HepG2 (cell line): Measurements from ENCODE around the gene RPS6KC1. TPM values are rescaled to one million over a fixed set of nuclear protein-coding genes. Genes with fewer than 3 reads are reported as not detected.
A peak's percentile ranks its signal among the peaks of the same experiment; 100 is the strongest.

ENCODE experiments used
- ARID5B ChIP-seq: IDR thresholded peaks from 2 replicates; pipeline ENCODE4 v1.4.0; 2020; ENCODE audit warnings: mild to moderate bottlenecking, missing genetic modification reagents
- ATF1 ChIP-seq: IDR thresholded peaks from 2 replicates; pipeline ENCODE4 v1.6.1; 2016; ENCODE audit warnings: mild to moderate bottlenecking, control low read depth
- ELF3 ChIP-seq: IDR thresholded peaks from 2 replicates; pipeline ENCODE4 v1.6.1; 2016; ENCODE audit warnings: missing genetic modification reagents, missing compliant biosample characterization
- HDAC2 ChIP-seq: sonication (generic); formaldehyde crosslinking; IDR thresholded peaks from 2 replicates; pipeline ENCODE4 v1.4.0; 2020; ENCODE audit warnings: missing genetic modification reagents
- HDAC6 ChIP-seq: fragments of 200-600 bp; sonication (generic); IDR thresholded peaks from 2 replicates; pipeline ENCODE4 v1.7.0; 2017; ENCODE audit warnings: mild to moderate bottlenecking, antibody characterized with exemption, low read length, low read depth
- JUND ChIP-seq: sonication (generic); formaldehyde crosslinking; IDR thresholded peaks from 2 replicates; pipeline ENCODE4 v1.8.0; 2022; ENCODE audit warnings: mild to moderate bottlenecking, missing genetic modification reagents
- KLF12 ChIP-seq: sonication (generic); formaldehyde crosslinking; IDR thresholded peaks from 2 replicates; pipeline ENCODE4 v1.4.0; 2020; ENCODE audit warnings: missing genetic modification reagents, borderline replicate concordance
- LRRFIP1 ChIP-seq: sonication (generic); formaldehyde crosslinking; conservative IDR thresholded peaks from 2 replicates; pipeline ENCODE4 v1.4.0; 2020; ENCODE audit warnings: missing genetic modification reagents
- MLLT10 ChIP-seq: sonication (generic); formaldehyde crosslinking; IDR thresholded peaks from 2 replicates; pipeline ENCODE4 v1.4.0; 2020; ENCODE audit warnings: missing genetic modification reagents
- PBX3 ChIP-seq: sonication (generic); formaldehyde crosslinking; IDR thresholded peaks from 2 replicates; pipeline ENCODE4 v1.8.1; 2023; ENCODE audit warnings: missing genetic modification reagents, inconsistent platforms, borderline replicate concordance
- PHB2 ChIP-seq: fragments of 450-650 bp; IDR thresholded peaks from 2 replicates; pipeline ENCODE4 v1.6.1; 2018; ENCODE audit not compliant: partially characterized antibody
- PHF8 ChIP-seq: sonication (generic); formaldehyde crosslinking; IDR thresholded peaks from 2 replicates; pipeline ENCODE4 v1.5.0; 2020; ENCODE audit warnings: missing genetic modification reagents
- RFX1 ChIP-seq: fragments of 450-650 bp; IDR thresholded peaks from 2 replicates; pipeline ENCODE4 v1.6.1; 2017
- RNF2 ChIP-seq: fragments of 450-650 bp; conservative IDR thresholded peaks from 2 replicates; pipeline ENCODE4 v1.6.1; 2016; ENCODE audit warnings: low read depth
- TOPORS ChIP-seq: sonication (generic); formaldehyde crosslinking; IDR thresholded peaks from 2 replicates; pipeline ENCODE4 v1.8.0; 2023; ENCODE audit warnings: mild to moderate bottlenecking, missing genetic modification reagents
- WIZ ChIP-seq: sonication (generic); formaldehyde crosslinking; IDR thresholded peaks from 2 replicates; pipeline ENCODE4 v1.5.1; 2020; ENCODE audit warnings: mild to moderate bottlenecking, missing genetic modification reagents
- ZFP37 ChIP-seq: sonication (generic); formaldehyde crosslinking; IDR thresholded peaks from 2 replicates; pipeline ENCODE4 v1.4.0; 2020; ENCODE audit warnings: missing genetic modification reagents, borderline replicate concordance
- ZFY ChIP-seq: sonication (generic); formaldehyde crosslinking; IDR thresholded peaks from 2 replicates; pipeline ENCODE4 v1.4.0; 2020; ENCODE audit warnings: missing genetic modification reagents
- ZNF619 ChIP-seq: sonication (generic); formaldehyde crosslinking; IDR thresholded peaks from 2 replicates; pipeline ENCODE4 v1.4.0; 2020; ENCODE audit warnings: mild to moderate bottlenecking, missing genetic modification reagents
- ZNF660 ChIP-seq: sonication (generic); formaldehyde crosslinking; IDR thresholded peaks from 2 replicates; pipeline ENCODE4 v1.5.1; 2020; ENCODE audit warnings: mild to moderate bottlenecking, low read depth, missing genetic modification reagents, borderline replicate concordance
- ZNF678 ChIP-seq: sonication (generic); formaldehyde crosslinking; IDR thresholded peaks from 2 replicates; pipeline ENCODE4 v1.4.0; 2020; ENCODE audit warnings: mild to moderate bottlenecking, missing genetic modification reagents
- ZNF780A ChIP-seq: sonication (generic); formaldehyde crosslinking; IDR thresholded peaks from 2 replicates; pipeline ENCODE4 v1.8.0; 2022; ENCODE audit warnings: mild to moderate bottlenecking, missing genetic modification reagents, moderate library complexity
- ZNF878 ChIP-seq: sonication (generic); formaldehyde crosslinking; IDR thresholded peaks from 2 replicates; pipeline ENCODE4 v1.8.1; 2023; ENCODE audit warnings: mild to moderate bottlenecking, missing genetic modification reagents, moderate library complexity
- polyA plus RNA-seq, 8 experiments: library from polyadenylated mRNA; depleted of rRNA in 3 of 8; stranded (reverse) in 7 of 8; unstranded in 1 of 8; fragments of >200 nt; fragmentation: Illumina TruSeq in 4 of 8; extraction: Trizol in 4 of 8; gene quantifications; 2 replicates each; pipeline versions ENCODE4 v1.2.1 to v1.2.3, GENCODE V29; 2011 to 2016; ENCODE audit warnings: low read depth in 4 of 8, missing spikeins in 1 of 8, mixed read lengths in 1 of 8; ENCODE audit not compliant: insufficient read depth in 1 of 8
- total RNA-seq, 5 experiments: library from RNA; depleted of rRNA; stranded (reverse); fragments of >200 nt; fragmentation: Illumina TruSeq; extraction: Trizol; gene quantifications; 2 replicates each; pipeline ENCODE4 v1.2.3, GENCODE V29; 2016; ENCODE audit warnings: low read depth in 1 of 5

RPS6KC1 gene
- total and polyA plus RNA-seq, 2 of the 13 experiments (the other 11 are each of a cell fraction or from before 2014, with no cell fraction given) = 11.0 to 25.2 TPM

GRCh38 chr1:213015099-213016050 lies 35.7 kb upstream of the RPS6KC1 start, which contains the start of gene ANGEL2 (continued):
- TF ChIP-seq PBX3 = peak; percentile 86; the same call in 1 of the 2 replicates
- TF ChIP-seq PHB2 = no peak
- TF ChIP-seq LRRFIP1 (CRISPR knock-in tag) = no peak
- peak; percentile 40; the same call in 1 of the 2 replicates for TF ChIP-seq TOPORS (CRISPR knock-in tag)
- no peak for TF ChIP-seq MLLT10
- TF ChIP-seq RFX1 = no peak
- TF ChIP-seq ATF1 (CRISPR knock-in tag) = no peak
- no peak for TF ChIP-seq JUND (CRISPR knock-in tag)
- peak; percentile 67; the same call in 1 of the 2 replicates for TF ChIP-seq HDAC2 (CRISPR knock-in tag)
- peak; percentile 50; the same call in 1 of the 2 replicates for TF ChIP-seq KLF12 (CRISPR knock-in tag)
- TF ChIP-seq RNF2 = peak; percentile 52
- TF ChIP-seq WIZ (CRISPR knock-in tag) = peak; percentile 75; the same call in 1 of the 2 replicates
- no peak for TF ChIP-seq ZNF780A (CRISPR knock-in tag)
- TF ChIP-seq ARID5B (CRISPR knock-in tag) = peak; percentile 26; the same call in 1 of the 2 replicates
- TF ChIP-seq ZNF660 (CRISPR knock-in tag) = 0 out of 2 replicates have a peak, but pooled peaks have one; percentile 56
- no peak for TF ChIP-seq HDAC6
- TF ChIP-seq ZNF878 (CRISPR knock-in tag) = 0 out of 2 replicates have a peak, but pooled peaks have one; percentile 42
- 0 out of 2 replicates have a peak, but pooled peaks have one; percentile 39 for TF ChIP-seq ZNF678 (CRISPR knock-in tag)
- TF ChIP-seq ELF3 (CRISPR knock-in tag) = peak; percentile 33; the same call in 1 of the 2 replicates
- peak; percentile 96 for TF ChIP-seq ZFY (CRISPR knock-in tag)
- TF ChIP-seq ZFP37 = 0 out of 2 replicates have a peak, but pooled peaks have one; percentile 71
- TF ChIP-seq ZNF619 (CRISPR knock-in tag) = no peak
- peak; percentile 98 for TF ChIP-seq PHF8
